RWPE1 (cell line): Measurements from ENCODE around the gene SRSF4.

ENCODE experiments used
- CTCF ChIA-PET: fragments of 350-600 bp; sonication (Branson Sonifier 250); formaldehyde crosslinking; extraction: SDS; loops from one replicate; lab custom pipeline; 2021; lab: Yijun Ruan, JAX
- POLR2A ChIA-PET: fragments of 400-600 bp; formaldehyde crosslinking; extraction: SDS; loops from one replicate; lab custom pipeline; 2020; ENCODE audit warnings: antibody characterized with exemption; ENCODE audit not compliant: low non-redundant PET; lab: Yijun Ruan, JAX
- DNase-seq: peaks from one replicate; pipeline ENCODE4 v3.0.0; 2012; ENCODE audit warnings: low spot score
- H3K27ac ChIP-seq: fragments of 450-650 bp; 2 replicates; pipeline ENCODE4 v1.5.1; 2017
- TF ChIP-seq, protein P1 (sequence below): fragments of 450-650 bp; conservative IDR thresholded peaks from 2 replicates; pipeline ENCODE4 v1.5.1; 2017; ENCODE audit warnings: low read depth, mild to moderate bottlenecking

The SRSF4 gene

DNA sequence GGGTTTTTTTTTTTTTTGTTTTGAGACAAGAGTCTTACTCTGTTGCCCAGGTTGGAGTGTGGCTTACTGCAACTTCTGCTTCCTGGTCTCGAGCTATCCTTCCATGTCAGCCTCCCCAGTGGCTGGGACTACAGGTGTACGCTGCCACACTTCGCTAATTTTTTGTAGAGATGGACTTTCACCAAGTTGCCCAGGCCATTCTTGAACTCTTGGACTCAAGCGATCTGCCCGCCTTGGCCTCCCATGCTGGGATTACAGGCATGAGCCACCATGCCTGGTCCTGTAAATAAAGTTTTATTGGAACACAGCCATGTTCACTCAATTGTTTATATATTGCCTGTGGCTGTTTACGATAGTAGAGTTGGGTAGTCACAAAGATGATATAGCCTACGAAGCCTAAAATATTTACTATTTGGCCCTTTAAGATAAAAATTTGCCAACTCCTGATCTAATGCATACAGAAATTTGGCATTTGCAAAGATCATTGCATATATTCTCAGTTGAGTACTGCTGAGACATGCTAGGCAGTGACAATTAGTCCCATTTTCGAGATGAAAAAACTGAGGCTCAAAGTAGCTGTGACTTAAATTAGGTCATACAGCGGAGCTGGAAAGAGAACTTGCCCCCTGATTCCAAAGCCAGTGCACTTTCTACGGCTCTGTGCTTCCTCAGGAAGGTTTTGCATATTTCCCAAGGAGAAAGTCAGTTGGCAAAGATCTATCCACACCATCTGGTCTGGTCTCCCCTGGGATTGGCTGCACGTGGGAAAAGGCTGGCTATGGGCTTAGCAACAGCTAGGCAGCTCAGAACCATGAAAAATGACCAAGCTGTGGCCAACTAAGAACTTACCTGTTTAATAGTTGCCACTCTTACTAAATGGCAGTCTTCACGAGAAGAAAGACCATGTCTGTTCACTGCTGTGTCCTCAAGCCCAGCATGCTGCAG, 29.7 kb upstream of the SRSF4 start:
- H3K27ac ChIP-seq, result no peak overlapping the region
- DNase-seq, result no peak
- CTCF ChIA-PET, result no interaction called here
- TF ChIP-seq, protein P1, sequence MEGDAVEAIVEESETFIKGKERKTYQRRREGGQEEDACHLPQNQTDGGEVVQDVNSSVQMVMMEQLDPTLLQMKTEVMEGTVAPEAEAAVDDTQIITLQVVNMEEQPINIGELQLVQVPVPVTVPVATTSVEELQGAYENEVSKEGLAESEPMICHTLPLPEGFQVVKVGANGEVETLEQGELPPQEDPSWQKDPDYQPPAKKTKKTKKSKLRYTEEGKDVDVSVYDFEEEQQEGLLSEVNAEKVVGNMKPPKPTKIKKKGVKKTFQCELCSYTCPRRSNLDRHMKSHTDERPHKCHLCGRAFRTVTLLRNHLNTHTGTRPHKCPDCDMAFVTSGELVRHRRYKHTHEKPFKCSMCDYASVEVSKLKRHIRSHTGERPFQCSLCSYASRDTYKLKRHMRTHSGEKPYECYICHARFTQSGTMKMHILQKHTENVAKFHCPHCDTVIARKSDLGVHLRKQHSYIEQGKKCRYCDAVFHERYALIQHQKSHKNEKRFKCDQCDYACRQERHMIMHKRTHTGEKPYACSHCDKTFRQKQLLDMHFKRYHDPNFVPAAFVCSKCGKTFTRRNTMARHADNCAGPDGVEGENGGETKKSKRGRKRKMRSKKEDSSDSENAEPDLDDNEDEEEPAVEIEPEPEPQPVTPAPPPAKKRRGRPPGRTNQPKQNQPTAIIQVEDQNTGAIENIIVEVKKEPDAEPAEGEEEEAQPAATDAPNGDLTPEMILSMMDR, result no peak
- POLR2A ChIA-PET, result no interaction called here

GRCh38 chr1:29210278-29211085, 28.8 kb upstream of the SRSF4 start:
- TF ChIP-seq, protein P1, result no peak
- POLR2A ChIA-PET, result no interaction called here
- DNase-seq, result no peak
- H3K27ac ChIP-seq, result peak overlapping the region; percentile 9; the same call in 1 of the 2 replicates
- CTCF ChIA-PET, result no interaction called here

DNA sequence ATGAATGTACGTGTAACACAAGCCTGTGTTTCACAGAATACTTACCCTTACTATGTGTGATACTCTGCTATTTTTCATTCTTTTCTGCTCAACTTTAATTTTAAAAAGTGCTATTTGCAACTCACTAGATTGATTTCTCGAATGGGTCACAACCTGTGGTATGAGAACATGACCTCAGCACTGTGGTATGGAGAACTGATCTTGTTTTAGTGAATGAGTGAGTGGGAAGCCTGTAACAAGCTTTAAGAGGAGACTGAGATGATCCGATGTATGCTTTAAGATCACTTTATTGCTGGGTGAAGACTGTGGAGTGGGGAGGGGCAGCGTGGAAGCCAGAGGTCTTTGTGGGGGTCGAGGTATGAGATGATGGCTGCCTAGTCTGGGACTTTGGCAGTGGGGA, 27.5 kb upstream of the SRSF4 start:
- TF ChIP-seq, protein P1, result no peak

GRCh38 chr1:29208442-29208841, 26.7 kb upstream of the SRSF4 start:
- CTCF ChIA-PET, result interaction anchor here (0.5 to 0.9 kb wide), 2 partner anchors 325 to 327 kb away, joined by 3 to 5 read pairs; no protein-coding TSS in a partner anchor
- no peak for DNase-seq
- TF ChIP-seq, protein P1, result no peak
- H3K27ac ChIP-seq, result no peak overlapping the region
- POLR2A ChIA-PET, result interaction anchor here (0.7 kb wide), 1 partner anchor 324 kb away, joined by 3 read pairs; no protein-coding TSS in a partner anchor

More for the DNA sequence above, 27.5 kb upstream of the SRSF4 start:
- CTCF ChIA-PET, result no interaction called here
- DNase-seq, result no peak
- POLR2A ChIA-PET, result interaction anchor here (0.7 kb wide), 1 partner anchor 705 kb away, joined by 3 read pairs; no protein-coding TSS in a partner anchor
- peak overlapping the region; percentile 9; the same call in 1 of the 2 replicates for H3K27ac ChIP-seq

DNA sequence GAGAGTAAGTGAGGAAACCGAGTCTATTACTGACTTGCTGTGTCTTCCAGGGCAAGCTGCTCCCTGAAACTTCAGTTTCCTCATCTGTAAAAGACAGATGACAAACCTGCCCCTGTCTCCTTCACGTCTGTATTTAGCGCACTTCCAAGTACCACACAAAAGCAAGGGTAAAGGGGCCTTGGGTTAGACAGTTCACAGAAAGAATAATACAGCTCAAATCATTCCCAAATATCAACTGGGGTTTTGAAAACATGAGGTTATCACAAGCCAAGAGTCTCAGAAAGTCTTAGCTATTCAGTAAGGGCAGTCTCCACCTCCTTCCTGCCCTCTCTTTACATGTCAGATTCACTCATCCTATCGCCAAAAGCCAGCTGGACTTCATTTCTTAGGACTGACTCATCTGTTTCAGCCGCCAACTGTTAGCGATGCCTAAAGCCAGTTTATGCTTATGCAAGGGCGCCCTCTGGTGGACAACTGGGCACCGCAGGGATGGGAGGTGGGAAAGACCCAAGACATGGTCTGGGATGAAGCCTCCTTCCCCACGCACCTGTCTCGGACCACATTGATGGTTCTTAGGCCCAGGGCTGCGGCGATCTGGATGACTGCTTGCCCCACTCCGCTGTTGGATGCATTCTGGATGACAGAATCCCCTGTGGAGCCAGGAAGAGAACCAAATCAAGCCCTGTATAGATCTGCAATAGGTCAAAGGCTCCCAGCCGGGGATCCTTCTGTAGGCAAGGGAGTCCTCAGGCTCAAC, 21.1 kb upstream of the SRSF4 start:
- TF ChIP-seq, protein P1, result peak; percentile 91
- DNase-seq, result peak; percentile 96
- ChIA-PET POLR2A (interaction anchor here (0.5 to 1.3 kb wide), 2 partner anchors 21 to 163 kb away, joined by 3 to 7 read pairs; partner anchors contain the start of gene SRSF4), CTCF (interaction anchor here (0.5 to 2.4 kb wide), 15 partner anchors 9 to 1070 kb away, joined by 3 to 21 read pairs (median 3); partner anchors contain the start of gene SRSF4)
- H3K27ac ChIP-seq, result peak overlapping the region; percentile 9; the same call in 1 of the 2 replicates
